GM12874 (cell line): ENCODE data around the gene TOR4A.

Source experiments
- CTCF ChIP-seq: IDR thresholded peaks from 2 replicates; pipeline ENCODE4 v1.5.1; 2011; ENCODE audit warnings: low read depth, mild to moderate bottlenecking, control low read depth, low read length, moderate library complexity; ENCODE audit not compliant: insufficient read depth

The TOR4A gene

GRCh38 chr9:137241490-137242268, 35.8 kb upstream of the TOR4A start:
- TF ChIP-seq CTCF = no peak

- no peak for TF ChIP-seq CTCF
Measured at GRCh38 chr9:137242269-137243203, 35.0 kb upstream of the TOR4A start.

- TF ChIP-seq CTCF = no peak
Measured at GRCh38 chr9:137243626-137244485, 33.7 kb upstream of the TOR4A start.

- no peak for TF ChIP-seq CTCF
Measured at GRCh38 chr9:137244486-137245449, 32.8 kb upstream of the TOR4A start.

- TF ChIP-seq CTCF = no peak
Measured at GRCh38 chr9:137245450-137246421, 31.8 kb upstream of the TOR4A start.
